Suppressor macrophage (primary cell): ENCODE data around the gene APC.
A peak's percentile ranks its signal among the peaks of the same experiment; 100 is the strongest.

ENCODE experiments used
- DNase-seq, 4 experiments: peaks; one replicate each; pipeline ENCODE4 v3.0.0-alpha.2; 2020 to 2022
- total RNA-seq, 17 experiments: gene quantifications; one replicate each; lab custom pipeline; 2026; ENCODE audit warnings: mixed read lengths in 6 of 17, inconsistent platforms in 3 of 17; lab: John Stamatoyannopoulos, UW

APC gene
- 50.0 to 133 (median 91.0) reads per million in 17 experiments for total RNA-seq

- DNase-seq, result peak; percentile 86 to 93 (median 88)
Measured at GRCh38 chr5:112737463-112738190, at the start of gene APC. Gene APC (plus strand): TSS chr5:112737885. CDS start chr5:112754891, 17,006 bp downstream.

GRCh38 chr5:112689155-112689909 is 48.4 kb upstream of the APC start:
- no peak for DNase-seq

GRCh38 chr5:112690605-112691338 is 46.9 kb upstream of the APC start:
- no peak for DNase-seq

- peak in 1 of 4 experiments; percentile 10 for DNase-seq
Measured at GRCh38 chr5:112691339-112691680, 46.4 kb upstream of the APC start.

GRCh38 chr5:112691758-112692157 is 45.9 kb upstream of the APC start:
- peak; percentile 45 to 68 (median 56) for DNase-seq

- no peak for DNase-seq
Measured at GRCh38 chr5:112692472-112692871, 45.2 kb upstream of the APC start.

- no peak for DNase-seq
Measured at GRCh38 chr5:112693301-112693700, 44.4 kb upstream of the APC start.

- no peak for DNase-seq
Measured at GRCh38 chr5:112694853-112695709, 42.6 kb upstream of the APC start.

- no peak for DNase-seq
Measured at GRCh38 chr5:112696786-112697185, 40.9 kb upstream of the APC start.

- DNase-seq, result no peak
Measured at GRCh38 chr5:112697322-112697721, 40.4 kb upstream of the APC start.

- no peak for DNase-seq
Measured at GRCh38 chr5:112697833-112698232, 39.9 kb upstream of the APC start.

GRCh38 chr5:112703866-112704820 is 33.5 kb upstream of the APC start:
- DNase-seq, result peak; percentile 8 to 19 (median 14)

GRCh38 chr5:112706446-112707016 is 31.2 kb upstream of the APC start:
- no peak for DNase-seq

GRCh38 chr5:112707187-112708102 is 30.2 kb upstream of the APC start:
- peak; percentile 98 to 100 (median 99) for DNase-seq

GRCh38 chr5:112708103-112708622 is 29.5 kb upstream of the APC start:
- peak in 3 of 4 experiments; percentile 31 to 51 (median 46) for DNase-seq

GRCh38 chr5:112709416-112709815 is 28.3 kb upstream of the APC start:
- DNase-seq, result no peak

- DNase-seq, result no peak
Measured at GRCh38 chr5:112710896-112711295, 26.8 kb upstream of the APC start.

- DNase-seq, result peak in 2 of 4 experiments; percentile 19 to 34
Measured at GRCh38 chr5:112711436-112711835, 26.2 kb upstream of the APC start.

GRCh38 chr5:112713206-112713605 is 24.5 kb upstream of the APC start:
- DNase-seq, result no peak
